Measurements from ENCODE around the gene ZBTB7B.
"Not testable (repeated sequence)": the region's sequence is repeated elsewhere in the genome, so short reads cannot be mapped to it uniquely, and the experiment has no call there.

Gene ZBTB7B

DNA sequence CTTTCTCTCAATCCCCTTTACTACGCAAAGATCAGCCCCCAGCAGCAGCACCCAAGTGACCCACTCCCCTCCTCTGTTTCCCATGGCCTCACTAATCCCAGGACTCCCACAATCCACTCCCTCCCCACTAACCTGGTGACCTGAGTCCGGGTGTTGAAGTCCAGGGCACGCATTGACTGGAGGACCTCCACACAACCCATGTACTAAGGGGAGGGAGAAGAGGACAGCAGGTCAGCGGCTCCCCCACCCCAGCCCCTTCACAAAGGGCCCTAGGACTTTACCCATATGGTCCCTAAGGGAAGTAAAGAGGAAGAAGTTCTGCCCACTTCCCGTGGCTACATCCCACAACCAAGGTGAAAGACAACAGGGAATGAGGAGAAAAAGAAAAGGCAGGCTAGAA lies 33.4 kb upstream of the ZBTB7B start:
- no peak for DNase-seq

DNA sequence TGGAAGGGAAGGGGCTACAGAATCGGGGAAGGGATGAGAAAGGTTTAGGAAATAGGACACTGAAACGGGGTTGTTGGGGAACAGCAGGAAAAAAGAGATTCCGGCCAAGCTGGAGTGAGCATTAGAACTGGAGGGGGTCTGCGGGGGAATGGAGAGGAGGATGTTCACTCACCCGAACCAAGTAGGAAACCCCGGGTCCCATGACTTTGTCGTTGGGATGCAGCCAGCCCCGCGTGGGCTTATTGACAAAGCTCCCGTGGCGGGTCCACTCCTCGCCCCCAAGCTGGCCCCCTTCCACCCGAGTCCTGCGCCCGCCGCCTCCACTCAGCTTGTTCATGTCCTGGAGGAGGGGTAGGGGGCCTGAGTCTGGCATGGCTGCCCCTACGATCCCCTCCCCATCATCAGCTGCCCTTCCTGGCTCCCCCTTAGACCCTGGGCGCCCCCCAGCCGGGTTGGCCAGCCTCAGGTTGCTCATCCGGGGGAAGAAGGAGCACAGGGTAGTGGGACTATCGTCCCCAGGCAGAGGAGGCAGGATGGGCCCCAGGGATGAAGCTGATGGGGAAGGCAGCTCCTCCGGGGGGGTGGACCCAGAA lies 32.6 kb upstream of the ZBTB7B start:
- no peak for DNase-seq

DNA sequence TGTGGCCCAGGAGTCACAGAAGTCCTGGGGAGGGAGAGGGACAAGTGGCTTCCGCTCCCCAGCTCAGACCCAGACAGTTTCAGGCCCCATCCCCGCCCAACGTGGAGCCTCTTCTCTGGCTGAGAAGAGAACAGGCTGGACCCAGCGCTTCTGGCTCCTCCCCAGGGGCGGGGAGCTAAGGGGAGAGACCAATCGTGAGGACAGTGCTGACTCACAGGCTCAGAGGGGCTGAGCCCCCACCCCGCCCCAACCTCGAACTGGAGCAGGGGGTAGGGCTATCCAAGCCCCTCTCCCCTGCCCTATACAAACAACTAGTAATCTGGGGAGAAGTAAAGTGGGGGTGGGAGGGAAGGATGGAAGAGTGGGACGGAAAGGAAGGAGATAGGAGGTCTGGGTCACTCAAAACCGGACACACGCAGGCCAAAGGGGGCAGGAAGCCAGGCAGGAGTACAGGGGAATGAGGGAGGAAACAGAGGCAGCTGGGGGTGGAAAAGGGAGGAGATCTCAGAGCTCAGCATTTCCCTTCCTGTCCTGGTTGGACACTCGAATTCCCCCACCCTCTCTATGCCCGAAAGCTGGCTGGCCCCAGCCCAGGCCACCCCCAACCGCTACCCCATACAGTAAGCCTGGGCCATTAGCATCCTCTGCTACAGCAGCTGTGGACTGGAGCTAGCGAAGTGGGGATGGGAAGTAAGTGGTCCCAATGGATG lies 31.8 kb upstream of the ZBTB7B start, which contains the start of gene SHC1:
TSS of gene SHC1 (minus strand) at position 117 of the 710 bp plus-strand sequence. CDS start 221 bp downstream, outside the sequence.
- peak; percentile 74 for DNase-seq

DNA sequence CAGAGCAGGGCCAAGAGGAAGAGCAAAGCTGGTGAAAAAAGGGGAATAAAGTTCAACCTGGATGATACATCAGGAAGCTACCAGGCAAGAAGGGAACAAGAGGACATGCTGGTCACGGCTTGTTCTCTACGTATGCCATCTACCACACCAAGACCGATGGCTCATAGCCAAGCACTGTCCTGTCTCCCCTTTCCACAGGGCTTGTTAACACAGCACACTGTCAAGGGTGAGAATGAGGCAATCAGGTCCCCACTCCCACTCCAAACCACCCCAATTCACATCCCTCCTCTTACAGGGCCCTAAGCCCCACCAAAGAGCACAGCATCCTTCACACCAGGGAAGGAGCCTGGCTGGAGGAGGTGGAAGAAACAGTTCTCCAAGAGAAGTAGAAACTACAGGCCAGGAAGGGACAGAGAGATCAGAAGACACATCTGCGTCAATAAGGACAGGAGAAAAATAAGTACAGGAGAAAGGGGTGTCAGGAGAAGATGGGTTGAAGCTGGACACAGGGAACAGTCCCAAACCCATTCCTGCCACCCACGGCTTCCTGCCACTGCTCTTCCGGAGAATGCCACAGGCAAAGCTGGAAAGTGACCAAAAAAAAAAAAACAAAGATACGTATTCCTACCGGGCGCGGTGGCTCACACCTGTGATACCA lies 31.1 kb upstream of the ZBTB7B start:
- DNase-seq, result no peak

DNA sequence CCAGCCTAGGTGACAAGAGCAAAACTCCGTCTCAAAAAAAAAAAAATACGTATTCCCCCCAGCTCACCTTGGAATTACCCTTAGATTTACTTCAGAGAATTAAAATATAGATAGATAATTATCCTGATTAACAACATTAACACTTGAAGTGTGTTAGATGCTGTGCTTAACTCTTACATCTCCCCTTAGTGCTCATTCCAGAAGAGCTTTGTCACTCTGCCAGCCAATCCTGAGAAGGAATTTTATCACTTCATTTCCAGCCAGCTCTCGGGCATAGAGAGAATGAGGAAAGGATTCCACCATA lies 30.4 kb upstream of the ZBTB7B start:
- DNase-seq, result no peak

DNA sequence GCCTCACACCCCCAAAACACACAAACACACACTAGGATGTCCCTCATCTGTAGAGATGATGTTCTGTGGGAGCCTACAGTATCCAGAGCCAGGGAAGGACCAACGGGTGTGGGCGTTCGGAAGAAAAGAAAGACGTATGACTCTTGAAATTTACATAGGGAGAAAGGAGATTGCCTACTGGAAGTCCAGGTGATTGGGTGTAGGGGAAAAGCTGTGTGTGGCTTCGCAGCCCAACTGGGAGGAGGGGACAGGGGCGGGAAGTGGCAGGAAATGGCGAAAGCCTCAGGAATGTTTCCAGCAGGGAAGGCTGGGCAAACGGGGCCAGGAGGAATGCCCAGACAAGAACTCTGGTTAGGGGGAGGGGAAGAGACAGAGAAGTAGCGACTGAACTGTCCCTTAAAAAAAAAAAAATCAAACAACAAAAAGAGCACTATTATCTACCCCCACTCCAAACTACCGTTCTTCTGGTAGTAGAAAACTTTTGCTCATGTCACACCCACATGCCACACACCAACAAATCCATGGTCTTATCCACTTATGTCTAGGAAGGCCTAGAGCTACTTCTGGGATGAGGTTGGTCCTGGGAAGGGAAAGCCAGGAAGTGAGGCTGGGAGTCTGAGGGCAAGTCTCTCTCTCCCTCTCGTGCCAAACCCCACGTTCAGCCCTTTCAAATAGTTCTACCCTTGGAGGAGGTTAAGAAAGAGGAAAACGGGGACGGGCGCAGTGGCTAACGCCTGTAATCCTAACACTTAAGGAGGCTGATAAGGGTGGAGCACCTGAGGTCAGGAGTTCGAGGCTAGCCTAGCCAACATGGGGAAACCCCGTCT lies 29.9 kb upstream of the ZBTB7B start:
- DNase-seq, result no peak

DNA sequence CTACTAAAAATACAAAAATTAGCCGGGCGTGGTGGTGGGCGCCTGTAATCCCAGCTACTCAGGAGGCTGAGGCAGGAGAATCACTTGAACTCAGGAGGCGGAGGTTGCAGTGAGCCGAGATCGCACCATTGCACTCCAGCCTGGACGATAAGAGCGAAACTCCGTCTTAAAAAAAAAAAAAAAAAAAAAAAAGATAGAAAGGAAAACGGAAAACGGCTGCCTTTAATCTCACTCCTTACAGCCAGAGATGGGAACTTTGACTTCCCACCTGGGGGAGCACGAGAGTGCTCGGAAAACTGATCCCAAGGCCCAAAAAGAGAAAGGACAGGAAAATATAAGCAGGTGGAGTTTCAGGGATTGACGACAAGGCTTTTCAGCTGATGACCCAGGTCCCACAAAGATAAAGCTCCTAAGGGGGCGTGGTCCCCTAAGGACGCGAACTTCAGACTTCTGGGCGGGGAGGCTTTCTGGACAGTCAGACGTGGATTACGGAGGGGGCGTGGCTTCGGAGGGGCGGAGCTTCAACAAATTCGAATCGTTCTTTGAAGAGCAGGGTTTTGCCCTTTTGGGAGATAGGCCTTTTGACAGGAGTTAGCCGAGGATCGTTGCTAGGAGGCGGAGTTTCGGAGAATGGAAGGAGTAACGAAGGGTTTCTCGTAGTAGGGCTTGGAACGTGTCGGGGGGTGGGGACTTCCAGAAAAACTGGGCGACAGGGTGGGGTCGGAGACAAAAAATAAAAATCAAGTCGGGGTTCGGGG lies 29.1 kb upstream of the ZBTB7B start:
- DNase-seq, result peak; percentile 84

DNA sequence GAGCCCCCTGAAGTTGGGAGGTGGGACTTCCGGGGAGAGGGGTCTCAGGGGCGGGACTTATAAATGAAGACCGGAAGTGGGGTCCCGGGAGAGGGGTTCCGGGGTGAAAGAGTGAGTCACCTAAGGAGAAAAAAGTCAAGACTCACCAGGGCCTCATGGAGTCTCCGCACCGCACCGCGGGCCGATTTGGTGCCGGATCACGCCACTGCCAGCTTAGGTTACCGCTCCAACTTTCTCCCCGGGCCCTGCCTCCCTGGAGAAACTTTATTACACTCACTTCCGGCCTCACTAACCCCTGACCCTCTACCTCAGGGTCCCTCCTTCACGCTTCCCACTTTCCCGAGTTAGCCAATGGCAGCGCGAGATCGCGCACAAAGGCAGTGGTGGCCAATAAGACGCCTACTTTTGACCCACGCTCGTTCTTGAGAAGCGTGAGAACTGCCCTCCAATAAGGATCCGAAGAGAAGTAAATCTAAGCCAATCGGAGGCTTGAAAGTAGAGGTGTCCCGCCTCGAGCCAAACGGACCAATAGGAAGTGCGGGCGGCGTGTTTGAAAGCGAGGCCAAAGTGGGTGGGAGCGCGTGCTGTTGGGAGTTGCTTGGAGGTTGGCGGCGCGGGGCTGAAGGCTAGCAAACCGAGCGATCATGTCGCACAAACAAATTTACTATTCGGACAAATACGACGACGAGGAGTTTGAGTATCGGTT lies 28.3 kb upstream of the ZBTB7B start, which contains the start of gene CKS1B:
TSS of gene CKS1B (plus strand) at position 580 of the 706 bp plus-strand sequence. CDS start at position 645, 65 bp downstream.
- peak; percentile 100 for DNase-seq

DNA sequence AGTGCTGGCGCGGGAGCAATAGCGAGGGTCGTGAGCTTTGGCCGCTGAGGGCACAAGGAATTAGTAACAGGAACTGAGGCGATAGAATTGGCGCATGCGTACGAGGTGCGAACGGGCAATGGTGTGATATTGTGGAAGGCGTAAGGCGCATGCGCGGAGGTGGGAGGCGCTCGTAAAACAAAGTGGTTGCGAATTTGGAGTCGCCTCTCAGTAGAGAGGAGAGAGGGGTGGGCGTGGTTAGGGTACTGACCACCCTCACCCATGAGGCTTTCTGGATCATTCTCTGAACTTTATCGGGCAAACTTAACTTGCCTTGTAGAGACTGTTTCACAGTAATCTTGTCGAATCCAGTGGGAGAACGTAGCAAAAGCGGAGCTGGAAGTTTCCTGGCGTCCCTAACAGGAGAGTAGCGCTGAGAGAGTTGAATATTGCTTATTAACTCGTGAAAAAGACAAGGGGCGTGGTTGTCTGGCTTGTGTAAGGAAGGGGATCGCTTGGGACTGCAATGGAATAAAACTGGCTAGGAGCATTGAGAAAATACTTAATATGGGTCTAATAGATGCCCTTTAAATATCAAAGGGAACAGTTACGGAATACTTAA lies 27.7 kb upstream of the ZBTB7B start:
- DNase-seq, result peak; percentile 96

DNA sequence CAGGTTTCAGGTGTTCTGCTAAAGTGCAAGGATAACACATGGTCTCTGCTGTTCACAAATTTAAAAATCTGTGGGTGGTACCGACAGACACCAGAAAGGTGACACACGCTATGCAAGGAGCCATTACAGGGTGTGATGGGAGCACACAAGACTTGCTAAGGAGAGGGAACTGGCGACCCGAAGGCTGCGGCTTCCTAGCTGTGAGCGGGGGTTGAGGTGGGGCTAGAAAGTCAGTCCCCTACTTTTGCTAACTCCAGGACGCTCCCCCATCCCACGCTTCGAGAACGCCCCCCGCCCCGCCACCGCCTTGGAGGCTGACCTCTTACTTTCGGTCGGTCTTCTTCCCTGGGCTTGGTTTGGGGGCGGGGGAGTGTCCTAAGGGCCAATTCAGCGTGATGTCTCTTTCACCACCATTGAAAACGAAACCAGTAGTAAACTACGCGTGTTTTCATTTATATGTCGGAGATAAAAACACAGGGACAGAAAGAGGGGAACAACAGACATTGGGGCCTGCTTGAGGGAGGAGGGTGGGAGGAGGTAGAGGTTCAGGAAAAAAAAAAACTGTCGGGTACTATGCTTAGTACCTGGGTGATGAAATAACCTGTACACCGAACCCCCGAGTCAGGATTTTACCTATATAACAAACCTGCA lies 27.1 kb upstream of the ZBTB7B start:
- DNase-seq, result no peak

DNA sequence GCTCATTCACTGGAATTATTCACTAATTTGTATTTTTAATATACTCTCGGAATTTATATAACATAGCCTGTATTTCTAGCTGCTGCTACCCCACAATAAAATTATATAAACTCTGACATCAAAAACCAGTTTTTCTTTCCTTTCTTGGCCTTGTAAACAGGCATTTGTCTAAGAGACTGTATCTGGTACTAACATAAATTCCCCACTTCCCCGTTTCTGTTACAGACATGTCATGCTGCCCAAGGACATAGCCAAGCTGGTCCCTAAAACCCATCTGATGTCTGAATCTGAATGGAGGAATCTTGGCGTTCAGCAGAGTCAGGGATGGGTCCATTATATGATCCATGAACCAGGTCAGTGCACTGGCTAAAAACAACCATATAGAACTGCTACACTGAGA lies 24.8 kb upstream of the ZBTB7B start:
- DNase-seq, result not testable (repeated sequence)

DNA sequence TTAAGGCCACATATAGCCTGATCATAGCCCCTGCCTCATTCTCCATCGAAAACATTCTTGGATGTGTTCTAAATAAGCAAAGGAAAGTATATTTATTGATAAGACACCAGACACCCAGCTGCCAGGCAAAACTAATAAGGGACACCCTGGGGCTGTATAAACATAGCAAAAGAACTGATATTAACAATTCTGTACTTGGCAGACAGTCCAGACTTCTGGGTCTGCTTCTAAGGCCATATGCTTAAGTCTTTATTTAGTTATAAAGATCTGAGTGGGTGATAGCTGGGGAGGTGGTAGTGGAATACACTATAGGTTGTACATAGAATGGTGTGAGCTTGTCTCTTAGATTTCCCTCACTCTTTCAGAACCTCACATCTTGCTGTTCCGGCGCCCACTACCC lies 24.2 kb upstream of the ZBTB7B start:
- DNase-seq, result no peak

DNA sequence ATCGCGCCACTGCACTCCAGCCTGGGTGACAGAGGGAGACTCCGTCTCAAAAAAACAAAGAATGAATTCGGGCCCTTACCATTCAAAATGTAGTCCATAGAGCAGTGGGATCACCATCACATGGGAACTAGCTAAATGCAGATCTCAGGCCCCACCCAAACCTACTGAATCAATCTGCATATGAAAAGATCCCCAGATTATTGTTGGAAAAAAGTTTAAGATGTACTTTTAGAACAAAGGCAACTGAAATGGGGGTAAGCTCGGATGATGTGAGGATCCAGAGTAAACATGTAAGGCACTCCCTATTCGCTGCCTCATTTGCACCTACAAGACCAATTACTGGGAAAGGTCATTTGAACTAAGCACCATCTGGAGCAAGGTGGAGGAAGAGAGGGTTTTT lies 20.3 kb upstream of the ZBTB7B start:
- no peak for DNase-seq

DNA sequence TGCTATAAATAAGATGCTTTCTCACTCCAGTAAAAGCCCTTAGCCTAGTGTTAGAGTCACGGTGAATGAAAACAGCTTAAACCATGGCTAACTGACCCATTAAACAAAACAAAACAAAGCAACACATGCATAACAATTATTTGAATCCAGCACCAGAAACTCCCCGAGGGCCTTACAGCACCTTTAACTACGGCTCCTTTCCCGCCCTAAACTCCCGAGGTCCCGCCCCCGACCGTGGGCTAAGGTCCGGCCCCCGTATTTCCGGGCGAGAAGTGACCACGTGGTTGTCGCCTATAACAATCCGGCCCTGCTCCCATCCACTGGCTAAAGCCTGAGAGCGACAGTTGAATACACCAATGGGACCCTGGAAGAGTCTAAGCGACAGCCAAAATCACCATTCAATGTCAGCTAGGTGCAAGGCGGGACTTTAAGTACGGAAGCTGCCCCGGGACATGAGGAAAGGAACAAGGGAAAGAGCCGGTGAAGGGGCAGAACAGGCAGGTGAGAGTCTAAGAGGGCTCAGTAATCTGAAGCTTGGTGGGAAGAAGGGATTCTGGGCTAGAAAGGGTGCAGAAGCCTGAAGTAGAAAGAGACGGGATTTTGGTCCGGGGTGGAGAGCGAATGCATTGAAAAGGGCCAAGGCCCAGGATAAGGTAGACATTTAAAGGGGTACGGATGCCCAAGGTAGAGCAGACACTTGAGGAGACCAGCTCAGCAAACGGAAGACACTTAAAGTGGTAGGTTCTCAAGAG lies 19.5 kb upstream of the ZBTB7B start, which contains the start of gene FLAD1:
TSS of gene FLAD1 (plus strand) at position 448 of the 752 bp plus-strand sequence. CDS start 351 bp downstream, outside the sequence.
- peak; percentile 100 for DNase-seq

DNA sequence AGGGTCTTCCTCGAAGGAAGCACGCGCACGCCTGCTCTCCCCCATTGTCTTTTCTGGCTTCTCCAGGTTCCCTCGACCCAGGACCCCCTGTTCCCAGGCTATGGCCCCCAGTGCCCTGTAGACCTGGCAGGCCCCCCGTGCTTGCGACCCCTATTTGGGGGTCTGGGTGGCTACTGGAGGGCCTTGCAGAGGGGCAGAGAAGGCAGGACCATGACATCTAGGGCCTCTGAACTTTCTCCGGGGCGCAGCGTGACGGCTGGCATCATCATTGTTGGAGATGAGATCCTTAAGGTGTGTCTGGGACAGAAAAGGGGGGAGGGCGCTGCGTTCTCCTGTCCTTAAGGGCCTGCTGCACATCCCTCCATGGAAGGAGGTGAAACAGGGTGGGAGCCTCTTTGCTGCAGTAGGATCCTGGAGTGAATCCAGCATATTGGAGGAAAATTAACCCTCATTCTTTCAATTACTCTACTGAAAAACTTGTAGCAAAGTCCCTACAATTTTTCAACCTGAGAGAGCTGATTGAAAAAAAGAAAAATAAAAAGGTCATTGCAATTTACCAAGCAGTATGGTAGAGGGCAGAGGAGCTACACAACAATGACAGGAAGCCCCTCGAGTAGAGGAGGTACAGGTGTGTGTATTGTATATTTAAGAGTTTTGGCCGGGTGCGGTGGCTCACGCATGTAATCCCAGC lies 18.7 kb upstream of the ZBTB7B start:
- DNase-seq, result no peak

DNA sequence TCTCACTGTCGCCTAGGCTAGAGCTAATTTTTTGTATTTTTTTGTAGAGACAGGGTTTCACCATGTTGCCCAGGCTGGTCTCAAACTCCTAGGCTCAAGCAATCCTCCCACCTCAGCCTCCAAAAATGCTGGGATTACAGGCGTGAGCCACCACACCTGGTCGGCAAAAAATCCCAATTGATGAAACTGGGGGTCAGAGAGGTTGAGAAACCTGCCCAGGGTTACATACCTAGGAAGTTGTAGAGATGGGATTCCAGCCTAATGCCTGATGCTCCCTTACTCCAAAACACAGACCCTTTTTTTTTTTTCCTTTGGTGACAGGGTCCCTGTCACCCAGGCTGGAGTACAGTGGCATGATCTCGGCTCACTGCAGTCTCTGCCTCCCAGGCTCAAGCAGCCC lies 15.9 kb upstream of the ZBTB7B start:
- DNase-seq, result not testable (repeated sequence)

DNA sequence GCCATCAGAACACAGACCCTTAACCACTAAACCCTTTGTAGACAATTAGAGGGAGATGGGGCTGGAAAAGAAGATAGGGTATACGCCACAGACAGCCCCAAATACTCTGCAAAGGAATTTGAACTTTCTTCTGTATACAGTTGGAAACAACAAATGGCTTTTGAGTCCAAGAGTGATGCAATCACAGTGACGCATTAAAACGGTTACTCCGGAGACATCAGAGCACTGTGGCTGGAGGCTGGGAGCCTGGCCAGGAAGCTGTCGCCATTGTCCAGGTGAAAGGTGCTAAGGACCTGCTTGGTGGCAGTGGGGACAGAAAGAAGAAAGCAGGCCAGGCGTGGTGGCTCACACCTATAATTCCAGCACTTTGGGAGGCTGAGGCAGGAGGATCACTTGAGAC lies 15.3 kb upstream of the ZBTB7B start:
- DNase-seq, result no peak

DNA sequence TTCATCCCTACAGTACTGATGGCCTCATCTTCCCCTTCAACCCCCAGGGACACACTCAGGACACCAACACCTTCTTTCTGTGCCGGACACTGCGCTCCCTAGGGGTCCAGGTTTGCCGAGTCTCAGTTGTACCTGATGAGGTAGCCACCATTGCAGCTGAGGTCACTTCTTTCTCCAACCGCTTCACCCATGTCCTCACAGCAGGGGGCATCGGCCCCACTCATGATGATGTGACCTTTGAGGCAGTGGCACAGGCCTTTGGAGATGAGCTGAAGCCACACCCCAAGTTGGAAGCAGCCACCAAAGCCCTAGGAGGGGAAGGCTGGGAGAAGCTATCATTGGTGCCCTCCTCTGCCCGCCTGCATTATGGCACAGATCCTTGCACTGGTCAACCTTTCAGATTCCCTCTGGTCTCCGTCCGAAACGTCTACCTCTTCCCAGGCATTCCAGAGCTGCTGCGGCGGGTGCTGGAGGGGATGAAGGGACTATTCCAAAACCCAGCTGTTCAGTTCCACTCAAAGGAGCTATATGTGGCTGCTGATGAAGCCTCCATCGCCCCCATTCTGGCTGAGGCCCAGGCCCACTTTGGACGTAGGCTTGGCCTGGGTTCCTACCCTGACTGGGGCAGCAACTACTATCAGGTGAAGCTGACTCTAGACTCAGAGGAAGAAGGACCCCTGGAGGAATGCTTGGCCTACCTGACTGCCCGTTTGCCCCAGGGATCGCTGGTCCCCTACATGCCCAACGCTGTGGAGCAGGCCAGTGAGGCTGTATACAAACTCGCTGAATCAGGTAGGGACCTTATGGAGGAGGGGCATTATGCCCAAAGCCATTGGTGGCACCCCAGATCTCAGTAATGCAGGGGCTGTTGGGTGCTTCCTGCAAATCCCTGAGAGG lies 14.3 kb upstream of the ZBTB7B start:
- no peak for DNase-seq
